Esophagus (tissue), 2 donors: ENCODE results near the gene ELL. TPM values are rescaled to one million over a fixed set of nuclear protein-coding genes. Genes with fewer than 3 reads are reported as not detected.

Experiments used
- H3K27ac ChIP-seq, 2 donors: one replicate each; pipeline ENCODE4 v1.5.1; 2013; ENCODE audit warnings: low read depth in 2 of 2, mild to moderate bottlenecking in 2 of 2, inconsistent platforms in 1 of 2, low read length in 1 of 2, moderate library complexity in 1 of 2
- H3K27me3 ChIP-seq, 2 donors: one replicate each; pipeline ENCODE4 v1.6.1; 2013; ENCODE audit warnings: low read length in 2 of 2, control low read depth in 1 of 2, mild to moderate bottlenecking in 1 of 2; ENCODE audit not compliant: insufficient read depth in 2 of 2, control insufficient read depth in 1 of 2
- H3K36me3 ChIP-seq, 2 donors: one replicate each; pipeline ENCODE4 v1.6.1; 2013; ENCODE audit warnings: low read length in 1 of 2; ENCODE audit not compliant: control insufficient read depth in 2 of 2, insufficient read depth in 2 of 2
- H3K4me1 ChIP-seq, 2 donors: one replicate each; pipeline ENCODE4 v1.6.1; 2013; ENCODE audit warnings: low read length in 1 of 2; ENCODE audit not compliant: control insufficient read depth in 2 of 2, insufficient read depth in 2 of 2
- H3K4me3 ChIP-seq, 2 donors: one replicate each; pipeline ENCODE4 v1.5.1; 2013; ENCODE audit warnings: low read length in 2 of 2, mild to moderate bottlenecking in 2 of 2, low read depth in 1 of 2, moderate library complexity in 1 of 2
- H3K9me3 ChIP-seq, 2 donors: one replicate each; pipeline ENCODE4 v1.6.1; 2013; ENCODE audit warnings: mild to moderate bottlenecking in 2 of 2, low read depth in 1 of 2, low read length in 1 of 2, moderate library complexity in 1 of 2; ENCODE audit not compliant: control insufficient read depth in 2 of 2, insufficient read depth in 1 of 2
- WGBS, 2 donors: extraction: QIAGEN DNeasy Blood & Tissue Kit; methylation state at CpG; one replicate each; pipeline ENCODE4 v1.1.7; 2013; 5-methylcytosine and 5-hydroxymethylcytosine counted together
- polyA plus RNA-seq, 2 donors: library from polyadenylated mRNA; stranded (reverse); fragments of 200-250 nt; gene quantifications; one replicate each; pipeline ENCODE4 v1.2.3, GENCODE V29; 2013
- donor health status: healthy with polysubstance abuse.
- donor health status: Bipolar disorder and iron deficiency.

ELL gene
- polyA plus RNA-seq, 2 donors, result 7.1 to 9.1 TPM

DNA sequence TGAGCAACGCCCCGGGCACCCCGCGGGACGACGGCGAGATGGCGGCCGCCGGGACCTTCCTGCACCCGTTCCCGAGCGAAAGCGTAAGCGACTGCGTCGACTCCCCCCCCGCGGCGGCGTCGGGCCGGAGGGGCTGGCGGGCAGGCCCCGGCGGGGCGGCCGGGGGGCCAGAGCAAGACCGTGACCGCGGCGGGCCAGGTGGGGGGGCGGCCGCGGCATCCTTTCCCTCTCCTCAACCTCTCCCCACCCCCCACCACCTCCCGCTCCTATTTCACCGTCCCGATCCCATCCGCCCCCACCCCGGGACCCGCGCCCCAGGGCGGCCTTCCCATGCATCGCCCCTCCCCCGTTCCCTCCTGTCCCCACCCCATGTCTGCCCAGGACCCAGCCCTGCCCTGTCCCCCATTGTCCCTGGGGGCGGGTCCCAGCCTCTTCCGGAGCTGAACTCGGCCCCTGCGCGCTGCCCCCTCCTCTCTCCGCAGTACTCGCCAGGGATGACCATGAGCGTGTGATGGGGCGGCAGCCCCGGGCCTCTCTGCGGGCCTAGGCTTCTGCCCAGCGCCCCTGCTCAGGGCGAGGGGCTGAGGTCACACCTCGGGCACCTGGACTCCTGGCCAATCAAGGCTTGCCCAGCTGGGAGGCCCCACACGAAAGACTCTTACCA lies 88.0 kb downstream of the ELL start:
- no peaks in the 10 kb centered on the region for H3K36me3 ChIP-seq
- peaks cover 0 to 34% of the 10 kb centered on the region in 2 donors for H3K4me1 ChIP-seq
- no peaks in the 10 kb centered on the region for H3K27me3 ChIP-seq
- no peaks in the 10 kb centered on the region for H3K9me3 ChIP-seq
- 12 to 45% methylated on average over 14 to 60 of the region's 60 CpGs for WGBS, 2 donors
- peak overlapping the region; percentile 14 to 24 for H3K4me3 ChIP-seq
- no peak overlapping the region for H3K27ac ChIP-seq

DNA sequence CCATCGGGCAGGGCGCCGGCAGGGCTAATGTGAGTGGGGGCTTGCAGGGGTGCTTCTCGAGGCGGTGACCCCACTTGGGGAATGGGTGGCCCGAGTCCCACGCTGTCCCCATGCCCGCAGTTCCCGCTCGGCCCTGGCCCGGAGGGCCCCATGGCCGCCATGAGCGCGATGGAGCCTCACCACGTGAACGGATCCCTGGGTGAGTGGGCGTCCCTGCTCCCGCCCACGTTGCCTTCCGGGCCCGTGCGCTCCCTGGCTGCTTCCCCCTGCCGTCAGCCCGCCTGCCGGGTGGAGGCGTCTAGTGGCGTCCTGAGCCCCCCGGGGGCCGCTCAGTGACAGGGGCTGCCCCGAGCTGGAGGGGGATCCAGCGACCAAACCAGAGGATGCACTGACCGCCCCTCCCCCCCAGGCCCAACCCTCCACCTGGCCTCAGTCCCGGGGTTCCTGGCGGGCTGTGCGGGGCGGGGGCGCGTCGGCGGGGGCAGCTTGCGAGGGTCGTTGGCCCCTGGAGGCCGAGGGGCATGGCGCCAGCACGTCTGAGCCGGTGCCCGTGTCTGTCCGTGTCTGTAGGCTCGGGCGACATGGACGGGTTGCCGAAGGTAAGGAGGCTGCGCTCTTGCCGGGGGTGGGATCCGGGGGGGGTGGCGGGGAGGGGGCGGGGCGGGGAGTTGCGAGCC lies 88.7 kb downstream of the ELL start:
- H3K27me3 ChIP-seq, result no peaks in the 10 kb centered on the region
- peak overlapping the region; percentile 24 to 37 for H3K4me3 ChIP-seq
- WGBS, 2 donors, result 14 to 30% methylated on average over 48 to 59 of the region's 59 CpGs
- H3K36me3 ChIP-seq, result peaks cover 0 to 1% of the 10 kb centered on the region in 2 donors
- no peaks in the 10 kb centered on the region for H3K9me3 ChIP-seq
- H3K4me1 ChIP-seq, result peaks cover 0 to 30% of the 10 kb centered on the region in 2 donors
- no peak overlapping the region for H3K27ac ChIP-seq

DNA sequence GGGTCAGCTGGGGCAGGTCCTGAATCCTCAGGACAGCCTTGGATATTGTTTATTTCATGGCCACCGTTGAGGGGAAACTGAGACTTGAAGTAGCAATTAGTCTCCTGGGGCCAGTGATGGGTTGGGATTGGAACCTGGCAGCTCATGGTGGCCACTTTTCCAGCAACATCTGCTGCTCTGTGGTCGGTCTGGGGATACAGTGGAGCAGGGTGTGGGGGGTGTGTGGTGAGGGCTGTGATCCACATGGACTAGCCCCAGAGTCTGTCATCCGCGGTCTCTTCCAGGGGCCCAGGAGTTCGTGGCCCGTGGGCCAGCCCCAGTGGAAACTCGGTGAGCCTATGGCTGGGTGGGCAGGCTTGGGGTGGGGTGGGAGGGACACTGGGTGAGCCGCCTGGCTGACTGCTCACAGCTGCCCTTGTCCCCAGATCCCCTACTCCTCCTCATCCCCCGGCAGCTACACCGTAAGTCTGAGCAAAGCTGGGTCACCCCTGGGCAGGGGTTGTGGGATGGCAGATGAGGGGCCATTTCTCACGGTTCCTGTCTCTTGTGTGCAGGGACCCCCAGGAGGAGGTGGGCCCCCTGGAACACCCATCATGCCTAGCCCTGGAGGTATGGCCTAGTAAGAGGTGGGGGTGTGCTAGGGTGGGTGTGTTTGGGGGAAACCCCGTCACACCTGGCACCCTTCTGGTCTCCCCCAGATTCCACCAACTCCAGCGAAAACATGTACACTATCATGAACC lies 89.4 kb downstream of the ELL start:
- Histone ChIP-seq H3K4me1 (peaks cover 0 to 26% of the 10 kb centered on the region in 2 donors), H3K36me3 (peaks cover 0 to 2% of the 10 kb centered on the region in 2 donors), H3K27ac (no peak overlapping the region), H3K4me3 (no peak overlapping the region), H3K27me3 (no peaks in the 10 kb centered on the region), H3K9me3 (no peaks in the 10 kb centered on the region)
- 77 to 85% methylated on average over 13 of the region's 13 CpGs for WGBS, 2 donors

DNA sequence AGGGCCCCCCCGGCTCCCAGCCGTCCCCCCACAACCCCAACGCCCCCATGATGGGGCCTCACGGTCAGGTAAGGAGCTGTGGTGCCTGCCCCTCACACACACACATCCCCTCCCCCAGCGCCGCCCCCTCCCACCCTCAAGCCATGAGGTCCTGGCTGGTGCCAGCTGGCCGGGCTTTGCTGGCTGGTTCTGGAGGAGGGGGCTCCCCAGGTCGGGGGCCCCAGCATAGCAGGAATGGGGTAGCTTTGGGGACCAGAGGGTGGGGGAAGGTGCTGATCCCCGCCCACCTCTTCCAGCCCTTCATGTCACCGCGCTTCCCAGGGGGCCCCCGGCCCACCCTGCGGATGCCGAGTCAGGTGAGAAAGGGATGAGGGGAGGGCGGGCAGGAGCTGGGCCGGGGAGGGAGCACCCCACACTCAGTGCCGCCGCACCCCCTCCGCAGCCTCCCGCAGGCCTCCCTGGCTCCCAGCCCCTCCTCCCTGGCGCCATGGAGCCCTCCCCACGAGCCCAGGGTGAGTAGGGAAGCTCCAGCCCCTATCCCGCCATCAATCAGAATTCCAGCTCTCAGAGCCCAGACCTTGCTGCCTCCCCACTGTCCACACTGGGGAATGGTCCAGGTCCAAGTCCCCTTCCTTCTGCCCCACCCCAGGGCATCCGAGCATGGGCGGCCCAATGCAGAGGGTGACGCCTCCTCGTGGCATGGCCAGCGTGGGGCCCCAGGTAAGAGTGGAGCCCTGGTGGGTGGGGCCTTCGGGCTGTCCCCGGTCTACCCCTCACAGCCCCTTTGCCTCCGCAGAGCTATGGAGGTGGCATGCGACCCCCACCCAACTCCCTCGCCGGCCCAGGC lies 90.3 kb downstream of the ELL start:
- Histone ChIP-seq H3K27me3 (no peaks in the 10 kb centered on the region), H3K4me1 (peaks cover 0 to 25% of the 10 kb centered on the region in 2 donors), H3K27ac (no peak overlapping the region), H3K9me3 (no peaks in the 10 kb centered on the region), H3K4me3 (no peak overlapping the region), H3K36me3 (peaks cover 0 to 2% of the 10 kb centered on the region in 2 donors)
- WGBS, 2 donors, result 85 to 86% methylated on average over 27 to 34 of the region's 34 CpGs

DNA sequence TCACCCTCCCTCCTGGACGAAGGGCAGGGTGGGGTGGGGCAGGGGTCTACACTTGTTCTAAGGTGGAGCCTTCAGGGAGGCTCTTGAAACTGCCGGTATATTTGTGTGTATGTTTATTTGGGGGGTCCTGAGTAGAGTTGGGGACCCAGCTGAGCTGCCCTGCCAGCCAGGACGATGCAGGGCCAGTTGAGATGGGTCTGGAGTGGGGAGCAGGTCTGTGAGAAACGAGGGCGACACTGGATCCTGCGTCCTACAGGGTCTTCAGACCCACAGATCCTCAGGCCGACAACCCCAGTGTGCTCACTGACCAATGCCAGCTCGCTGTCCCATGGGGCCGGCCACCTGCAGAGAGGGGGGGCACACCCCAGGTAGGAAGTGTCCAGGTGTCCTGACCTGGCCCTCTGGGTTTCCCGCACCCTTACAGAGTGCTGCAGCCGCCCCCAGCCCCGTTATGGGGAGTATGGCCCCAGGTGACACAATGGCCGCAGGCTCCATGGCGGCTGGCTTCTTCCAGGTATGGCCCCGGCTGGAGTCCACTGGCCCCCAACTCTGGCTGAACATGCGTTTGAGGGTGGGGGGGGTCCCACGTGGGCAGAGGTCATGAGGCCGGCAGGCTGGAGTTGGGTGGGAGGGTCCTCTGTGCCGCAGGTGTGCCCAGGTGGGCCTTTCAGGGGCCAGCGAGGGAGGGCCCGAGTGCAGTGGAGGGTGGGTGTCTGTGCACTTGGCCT lies 91.3 kb downstream of the ELL start:
- Histone ChIP-seq H3K9me3 (no peaks in the 10 kb centered on the region), H3K4me1 (peaks cover 2 to 19% of the 10 kb centered on the region in 2 donors), H3K27ac (no peak overlapping the region), H3K36me3 (peaks cover 0 to 2% of the 10 kb centered on the region in 2 donors), H3K4me3 (no peak overlapping the region), H3K27me3 (no peaks in the 10 kb centered on the region)
- WGBS, 2 donors, result 89 to 90% methylated on average over 21 of the region's 21 CpGs

DNA sequence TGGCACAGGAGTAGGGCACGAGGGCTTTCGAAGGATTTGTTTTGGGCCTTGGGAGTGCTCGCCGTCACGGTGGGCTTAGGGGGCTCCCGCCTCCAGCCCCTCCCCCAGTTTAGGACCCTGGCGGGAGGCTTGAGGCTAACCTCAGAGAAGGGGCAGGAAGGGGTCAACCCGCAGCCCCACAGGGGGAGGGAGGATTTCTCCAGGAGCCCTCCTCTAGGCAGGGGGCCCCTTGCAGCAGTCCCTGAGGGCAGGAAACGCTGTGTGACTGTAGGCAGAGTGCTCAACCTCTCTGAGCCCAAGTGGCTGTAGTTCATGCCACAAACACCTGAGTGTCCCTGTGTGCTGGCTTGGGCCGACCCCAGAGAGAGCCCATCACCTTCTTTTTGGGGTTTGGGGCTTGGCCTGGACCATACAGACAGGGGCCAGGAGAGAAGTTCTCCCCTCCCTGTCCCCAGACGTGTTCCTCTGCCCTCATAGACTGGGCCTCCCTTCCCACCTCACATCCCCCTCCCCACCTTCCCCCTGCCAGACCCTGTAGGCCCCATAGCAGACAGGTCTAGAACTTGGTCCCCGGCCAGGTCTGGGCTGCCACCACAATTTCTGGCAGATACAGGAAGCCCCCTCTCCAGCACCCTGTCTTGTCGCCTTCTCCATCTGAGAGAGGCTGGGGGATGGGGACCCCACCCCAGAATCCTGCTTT lies 92.0 kb downstream of the ELL start:
- Histone ChIP-seq H3K27ac (peak overlapping the region in 1 of 2 donors; percentile 38), H3K27me3 (no peaks in the 10 kb centered on the region), H3K9me3 (no peaks in the 10 kb centered on the region), H3K4me3 (no peak overlapping the region), H3K4me1 (peaks cover 2 to 19% of the 10 kb centered on the region in 2 donors), H3K36me3 (peaks cover 0 to 2% of the 10 kb centered on the region in 2 donors)
- WGBS, 2 donors, result 58 to 60% methylated on average over 13 of the region's 13 CpGs

DNA sequence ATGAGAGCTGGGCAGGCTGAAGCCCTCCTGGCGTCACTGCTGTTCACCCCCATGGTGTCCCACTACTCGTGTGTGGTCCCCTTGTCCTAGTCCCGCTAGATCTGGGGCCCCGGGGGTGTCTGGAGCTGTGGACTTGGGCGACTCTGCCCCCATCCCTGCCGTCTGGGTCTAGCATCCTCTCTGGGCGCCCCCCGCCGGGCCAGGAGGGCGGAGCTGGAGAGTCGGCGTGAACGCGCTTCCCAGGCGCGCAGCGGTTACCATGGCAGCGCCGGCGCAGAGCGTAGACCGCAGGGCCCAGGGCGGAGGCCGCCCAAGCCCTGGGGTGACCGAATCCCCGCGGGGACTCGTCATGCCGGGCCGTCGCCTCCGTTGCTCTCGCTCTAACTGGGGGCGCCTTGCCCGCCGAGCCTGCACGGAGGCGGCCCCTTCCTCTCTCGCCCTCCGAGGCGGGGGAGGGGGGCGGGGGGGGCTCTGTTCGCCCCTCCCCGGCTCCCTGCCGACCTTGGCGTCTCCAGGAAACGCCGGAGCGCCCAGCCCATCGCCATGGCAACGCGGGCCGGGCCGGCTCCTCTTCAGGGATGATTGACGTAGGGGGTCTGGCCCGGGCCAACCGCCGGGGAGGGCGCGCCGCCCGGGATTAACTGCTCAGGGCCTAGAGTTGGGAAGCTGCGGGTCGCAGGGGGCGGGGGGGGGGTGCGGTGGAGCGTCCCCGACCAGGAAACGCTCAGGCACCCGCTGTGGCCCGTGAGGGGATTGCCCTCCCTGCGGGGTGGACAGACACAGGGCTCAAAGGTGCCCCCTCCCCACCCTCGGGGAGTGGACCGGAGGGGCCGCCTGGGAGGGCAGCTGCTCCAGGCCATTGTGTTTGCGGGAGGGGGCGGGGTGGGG lies 92.8 kb downstream of the ELL start:
- WGBS, 2 donors, result 13 to 20% methylated on average over 72 to 77 of the region's 77 CpGs
- H3K27ac ChIP-seq, result peak overlapping the region; percentile 38 to 61
- H3K4me1 ChIP-seq, result peaks cover 2 to 19% of the 10 kb centered on the region in 2 donors
- peak overlapping the region in 1 of 2 donors; percentile 26 for H3K4me3 ChIP-seq
- H3K27me3 ChIP-seq, result no peaks in the 10 kb centered on the region
- no peaks in the 10 kb centered on the region for H3K9me3 ChIP-seq
- H3K36me3 ChIP-seq, result peaks cover 0 to 2% of the 10 kb centered on the region in 2 donors
